Lung microvascular endothelial cell (primary cell): ENCODE results near the gene CTDP1. TPM values are rescaled to one million over a fixed set of nuclear protein-coding genes. Genes with fewer than 3 reads are reported as not detected.
"Not testable (repeated sequence)": the region's sequence is repeated elsewhere in the genome, so short reads cannot be mapped to it uniquely, and the experiment has no call there.

ENCODE experiments used
- DNase-seq, 2 donors: peaks; one replicate each; pipeline versions ENCODE4 v3.0.0 to v3.0.0-alpha.2; 2010; ENCODE audit warnings: low read depth in 2 of 2
- total RNA-seq: library from RNA; depleted of rRNA; stranded (reverse); fragments of >200 nt; gene quantifications from 2 replicates; pipeline ENCODE4 v1.2.1, GENCODE V29; 2014

CTDP1 gene
- total RNA-seq, 1 donor from 2014 or later, result 25.0 TPM

DNA sequence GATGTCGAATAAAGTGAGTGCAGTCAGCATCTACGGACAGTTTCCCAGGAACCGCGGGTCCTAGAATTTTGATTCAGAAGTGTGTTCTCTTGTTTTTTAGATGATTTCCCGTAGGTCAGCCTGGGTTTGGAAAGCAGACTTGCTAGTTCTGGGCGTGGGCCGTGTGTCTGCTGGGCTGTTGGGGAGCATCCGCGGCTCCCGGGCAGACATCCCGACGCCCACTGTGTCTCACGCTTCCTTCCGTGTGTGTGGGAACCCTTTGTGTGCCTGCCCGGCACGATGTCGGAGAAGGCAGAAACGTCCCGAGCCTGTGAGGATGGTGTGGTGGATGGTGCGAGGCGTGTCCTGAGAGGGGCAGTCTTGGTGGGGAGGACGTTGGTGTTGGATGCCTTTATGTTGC lies 18.4 kb downstream of the CTDP1 start:
- no peak for DNase-seq

DNA sequence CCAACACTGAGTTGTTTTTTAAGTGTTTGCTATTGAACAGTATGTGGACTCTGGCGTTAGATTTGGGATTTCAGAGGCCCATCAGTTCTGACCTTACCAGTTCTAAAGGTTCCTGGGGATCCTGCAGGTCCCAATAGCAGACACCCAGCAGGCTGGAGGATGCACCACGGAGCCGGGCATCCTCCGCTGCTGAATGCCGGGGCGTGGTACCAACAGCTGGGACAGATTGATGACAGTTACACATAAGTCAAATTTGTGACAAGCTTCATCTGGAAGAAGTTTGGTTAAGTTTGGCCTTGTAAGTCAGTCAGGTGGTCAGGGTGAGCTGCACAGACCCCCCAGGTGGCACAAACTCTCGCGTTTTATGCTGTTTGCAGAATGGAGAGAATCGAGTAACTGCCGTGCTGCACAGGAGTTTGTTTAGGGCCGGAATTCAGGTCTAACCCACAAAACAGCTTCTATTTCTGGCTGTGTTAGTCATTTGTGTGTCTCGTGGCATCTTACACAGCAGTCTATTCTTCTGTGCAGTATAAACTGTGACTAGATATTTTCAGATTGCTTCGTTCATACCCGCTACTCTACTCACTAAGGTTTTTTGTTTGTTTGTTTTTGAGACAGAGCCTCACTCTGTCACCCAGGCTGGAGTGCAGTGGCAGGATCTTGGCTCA lies 19.2 kb downstream of the CTDP1 start:
- no peak for DNase-seq

- no peak for DNase-seq
Measured at GRCh38 chr18:79699653-79700052, 20.1 kb downstream of the CTDP1 start.

GRCh38 chr18:79702906-79703305 lies 23.3 kb downstream of the CTDP1 start:
- no peak for DNase-seq

GRCh38 chr18:79704631-79705030 lies 25.0 kb downstream of the CTDP1 start:
- DNase-seq, result no peak

DNA sequence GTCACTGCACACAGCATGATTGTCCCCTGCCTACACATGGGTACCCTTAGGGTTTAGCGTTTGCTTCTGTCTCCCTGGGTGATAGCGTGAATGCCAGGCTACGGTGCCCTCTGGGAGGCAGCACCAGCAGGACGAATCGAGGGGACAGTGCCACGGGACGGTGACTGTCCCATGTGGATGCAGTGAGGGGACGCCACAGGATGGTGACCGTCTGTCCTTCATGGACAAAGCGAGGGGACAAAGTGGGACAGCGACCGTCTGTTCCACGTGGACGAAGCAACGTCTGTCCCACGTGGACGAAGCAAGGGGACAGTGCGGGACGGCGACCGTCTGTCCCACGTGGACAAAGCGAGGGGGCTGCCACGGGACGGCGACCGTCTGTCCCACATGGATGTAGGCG lies 25.7 kb downstream of the CTDP1 start:
- no peak for DNase-seq

DNA sequence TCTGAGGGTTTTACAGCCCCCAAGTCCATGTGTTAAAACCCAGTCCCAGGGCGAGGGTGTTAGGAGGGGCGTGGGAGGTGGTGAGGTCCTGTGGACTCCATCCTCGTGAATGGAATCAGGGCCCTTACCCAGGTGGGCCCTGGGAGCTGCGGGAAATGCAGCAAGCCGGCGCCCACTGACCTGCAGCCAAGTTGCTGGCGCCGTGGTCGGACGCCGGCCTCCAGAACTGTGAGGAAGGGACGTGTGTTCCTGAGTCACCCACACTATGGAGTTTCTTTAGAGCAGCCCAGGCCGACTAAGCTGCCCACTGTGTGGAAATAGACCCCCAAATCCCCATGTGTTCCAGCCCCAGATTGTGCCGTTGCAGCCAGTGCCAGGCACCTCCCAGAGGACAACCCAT lies 26.4 kb downstream of the CTDP1 start:
- DNase-seq, result no peak

DNA sequence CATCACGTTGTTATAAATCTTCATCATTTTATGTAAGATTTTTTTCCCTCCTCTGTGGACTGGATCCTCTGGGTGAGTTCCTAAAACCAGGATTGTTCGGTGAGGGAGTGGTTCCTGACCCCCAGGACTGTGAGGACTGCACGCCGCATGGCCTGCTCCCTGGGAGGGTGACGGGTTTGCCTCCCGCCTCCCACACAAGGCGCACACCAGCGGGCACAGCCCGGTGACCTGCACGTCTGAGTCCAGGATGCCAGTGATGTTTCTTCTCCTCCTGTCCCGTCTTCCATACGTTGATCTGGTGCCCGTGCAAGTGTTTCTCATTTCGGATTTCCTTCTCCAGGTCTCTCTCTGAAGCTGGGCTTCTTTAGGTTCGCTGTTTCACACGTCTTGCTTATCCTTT lies 27.1 kb downstream of the CTDP1 start:
- DNase-seq, result no peak

DNA sequence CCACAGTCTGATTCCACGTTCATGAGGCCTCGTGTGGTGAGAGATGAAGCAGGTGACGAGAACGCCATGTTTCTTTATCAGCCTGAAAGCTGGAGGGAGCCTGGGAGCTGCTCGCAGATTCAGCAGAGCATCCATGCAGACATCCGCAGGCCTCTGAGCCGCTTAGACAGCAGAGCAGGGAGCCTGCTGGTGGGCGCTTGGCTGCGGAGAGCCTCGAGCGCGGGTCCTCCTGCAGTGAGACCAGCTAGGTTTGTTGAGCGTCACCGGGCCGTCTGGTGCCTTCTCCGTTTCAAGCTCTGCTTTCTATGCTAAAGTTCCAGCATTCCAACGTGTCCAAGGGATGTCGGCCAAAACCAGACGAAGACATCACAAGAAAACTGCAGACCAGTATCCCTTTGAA lies 27.6 kb downstream of the CTDP1 start:
- no peak for DNase-seq

DNA sequence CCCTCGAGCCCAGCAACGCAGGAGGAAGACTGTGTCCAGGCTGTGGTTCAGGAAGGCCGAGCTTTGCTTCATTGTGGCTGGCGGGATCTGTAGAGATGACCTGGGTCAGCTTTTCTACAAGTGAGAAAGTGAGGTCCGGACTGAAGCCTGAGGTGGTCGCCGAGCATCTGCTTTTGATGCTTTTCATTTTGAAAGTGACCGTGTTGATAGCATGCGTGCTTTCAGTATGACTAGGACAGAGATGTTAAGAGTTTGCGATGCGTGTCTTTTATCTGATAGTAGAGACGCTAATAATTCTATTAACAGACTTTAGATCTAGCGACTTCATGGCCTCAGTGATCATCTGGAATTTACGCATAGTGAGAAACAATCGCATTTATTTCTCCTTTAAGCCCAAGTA lies 28.1 kb downstream of the CTDP1 start:
- no peak for DNase-seq

DNA sequence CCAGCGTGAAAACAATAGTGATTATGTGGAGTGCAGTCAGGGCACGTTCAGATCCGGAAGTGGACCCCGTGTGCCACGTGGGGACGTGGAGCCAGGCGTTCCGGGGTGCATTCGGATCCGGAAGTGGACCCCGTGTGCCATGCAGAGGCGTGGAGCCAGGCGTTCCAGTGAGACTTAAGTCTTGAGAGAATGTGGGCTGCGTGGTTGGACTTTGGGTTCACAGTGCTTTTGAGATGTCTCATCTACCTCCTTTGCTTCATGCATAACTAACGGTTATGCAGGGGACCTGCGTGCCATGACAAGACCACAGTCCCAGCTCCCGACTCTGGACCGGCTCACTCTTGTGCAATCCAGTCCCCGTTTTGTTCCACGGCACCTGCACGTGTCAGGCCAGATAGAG lies 28.8 kb downstream of the CTDP1 start:
- DNase-seq, result no peak

DNA sequence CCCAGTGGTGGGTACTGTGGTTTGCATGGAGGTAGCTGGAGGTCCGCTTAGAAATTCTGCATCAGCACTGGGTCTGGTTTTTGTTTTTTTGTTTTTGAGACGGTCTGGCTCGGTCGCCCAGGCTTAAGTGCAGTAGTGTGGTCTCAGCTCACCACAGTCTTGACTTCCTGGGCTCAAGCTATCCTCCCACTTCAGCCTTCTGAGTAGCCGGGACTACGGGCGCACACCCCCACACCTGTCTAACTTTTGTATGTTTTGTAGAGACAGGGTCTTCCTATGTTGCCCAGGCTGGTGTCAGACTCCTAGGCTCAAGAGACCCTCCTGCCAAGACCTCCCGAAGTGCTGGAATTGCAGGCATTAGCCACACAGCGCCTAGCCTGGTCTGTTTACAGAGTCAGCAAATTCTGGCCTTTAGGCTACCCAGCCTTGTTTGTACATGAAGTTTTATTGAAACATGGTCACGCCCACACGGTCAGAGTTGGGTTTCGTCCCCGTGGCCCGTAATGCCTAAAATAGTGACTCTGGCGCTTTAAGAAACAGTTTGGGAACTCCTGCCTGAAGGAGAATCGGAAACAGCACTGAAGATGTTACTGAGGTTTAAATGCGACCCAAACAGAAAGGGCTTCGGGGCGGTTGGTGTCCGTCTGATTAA lies 32.7 kb downstream of the CTDP1 start:
- no peak for DNase-seq

DNA sequence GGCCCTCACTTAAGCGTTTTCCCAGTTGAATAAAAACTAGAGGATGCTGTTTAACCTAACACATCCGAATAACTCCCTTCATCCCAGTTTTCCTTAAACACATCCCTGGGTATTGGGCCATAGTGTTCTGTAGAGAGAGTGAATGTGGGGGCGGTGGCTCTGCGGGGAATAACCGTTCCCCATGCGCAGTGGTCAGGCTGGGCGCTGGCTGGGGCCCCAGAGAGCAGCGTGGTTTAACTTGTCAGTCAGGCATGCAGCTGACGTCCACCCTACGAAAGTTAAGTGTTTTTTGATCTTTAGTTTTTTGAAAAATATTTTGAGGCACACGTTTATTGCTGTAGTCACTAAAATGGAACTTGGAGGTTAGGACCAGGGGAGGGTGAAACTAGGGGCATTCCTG lies 33.7 kb downstream of the CTDP1 start:
- no peak for DNase-seq

DNA sequence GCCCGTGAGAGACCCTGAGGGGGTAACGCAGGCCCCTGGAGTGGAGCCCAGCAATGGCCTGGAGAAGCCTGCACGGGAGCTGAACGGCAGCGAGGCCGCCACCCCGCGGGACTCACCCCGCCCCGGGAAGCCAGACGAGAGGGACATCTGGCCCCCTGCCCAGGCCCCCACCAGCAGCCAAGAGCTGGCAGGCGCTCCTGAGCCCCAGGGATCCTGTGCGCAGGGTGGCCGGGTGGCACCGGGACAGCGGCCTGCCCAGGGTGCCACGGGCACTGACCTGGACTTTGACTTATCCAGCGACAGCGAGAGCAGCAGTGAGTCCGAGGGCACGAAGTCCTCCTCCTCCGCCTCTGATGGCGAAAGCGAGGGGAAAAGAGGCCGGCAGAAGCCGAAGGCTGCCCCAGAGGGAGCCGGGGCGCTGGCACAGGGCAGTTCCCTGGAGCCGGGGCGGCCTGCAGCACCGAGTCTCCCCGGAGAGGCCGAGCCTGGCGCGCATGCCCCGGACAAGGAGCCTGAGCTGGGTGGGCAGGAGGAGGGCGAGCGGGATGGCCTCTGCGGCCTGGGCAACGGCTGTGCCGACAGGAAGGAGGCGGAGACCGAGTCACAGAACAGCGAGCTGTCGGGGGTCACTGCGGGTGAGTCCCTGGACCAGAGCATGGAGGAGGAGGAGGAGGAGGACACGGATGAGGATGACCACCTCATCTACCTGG lies 35.1 kb downstream of the CTDP1 start:
- no peak for DNase-seq

DNA sequence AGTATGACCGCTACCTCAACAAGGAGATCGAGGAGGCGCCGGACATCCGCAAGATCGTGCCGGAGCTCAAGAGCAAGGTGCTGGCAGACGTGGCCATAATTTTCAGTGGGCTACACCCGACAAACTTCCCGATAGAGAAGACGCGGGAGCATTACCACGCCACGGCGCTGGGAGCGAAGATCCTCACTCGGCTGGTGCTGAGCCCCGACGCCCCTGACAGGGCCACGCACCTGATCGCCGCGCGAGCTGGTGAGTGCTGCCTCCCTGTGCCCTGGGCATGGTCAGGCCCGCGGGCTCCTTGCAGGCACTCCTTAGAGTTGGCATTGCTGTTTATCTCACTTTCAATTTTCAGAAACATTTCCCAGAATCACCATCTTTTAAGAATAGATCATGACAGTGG lies 35.7 kb downstream of the CTDP1 start:
- no peak for DNase-seq

GRCh38 chr18:79717059-79717458 lies 37.5 kb downstream of the CTDP1 start:
- DNase-seq, result no peak

- no peak for DNase-seq
Measured at GRCh38 chr18:79717555-79718074, 38.0 kb downstream of the CTDP1 start.

DNA sequence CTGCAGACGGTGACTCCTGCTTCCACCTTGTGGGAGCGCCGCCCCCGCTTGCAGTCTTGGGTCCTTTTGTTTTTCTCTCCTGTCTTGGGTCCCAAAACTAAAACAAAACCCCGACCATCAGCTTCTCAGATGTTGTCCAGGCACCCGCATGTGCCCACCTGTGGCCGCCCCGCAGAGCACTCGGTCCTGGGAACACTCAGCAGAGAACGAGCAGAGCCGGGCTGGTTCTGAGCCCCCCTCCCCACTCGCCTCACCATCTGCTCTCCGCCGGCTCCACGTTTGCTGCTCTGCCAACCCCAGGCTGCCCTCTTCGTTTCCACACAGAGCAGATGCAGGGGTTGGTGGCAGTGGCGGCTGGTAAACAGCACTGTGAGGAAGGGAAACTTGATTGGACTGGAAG lies 38.5 kb downstream of the CTDP1 start:
- no peak for DNase-seq

GRCh38 chr18:79718878-79719477 lies 39.4 kb downstream of the CTDP1 start:
- DNase-seq, result no peak

- not testable (repeated sequence) for DNase-seq
Measured at GRCh38 chr18:79719478-79720358, 40.1 kb downstream of the CTDP1 start.

GRCh38 chr18:79720359-79720733 lies 40.7 kb downstream of the CTDP1 start:
- no peak for DNase-seq
